ENCODE results near the gene CTNS.

The CTNS gene

DNA sequence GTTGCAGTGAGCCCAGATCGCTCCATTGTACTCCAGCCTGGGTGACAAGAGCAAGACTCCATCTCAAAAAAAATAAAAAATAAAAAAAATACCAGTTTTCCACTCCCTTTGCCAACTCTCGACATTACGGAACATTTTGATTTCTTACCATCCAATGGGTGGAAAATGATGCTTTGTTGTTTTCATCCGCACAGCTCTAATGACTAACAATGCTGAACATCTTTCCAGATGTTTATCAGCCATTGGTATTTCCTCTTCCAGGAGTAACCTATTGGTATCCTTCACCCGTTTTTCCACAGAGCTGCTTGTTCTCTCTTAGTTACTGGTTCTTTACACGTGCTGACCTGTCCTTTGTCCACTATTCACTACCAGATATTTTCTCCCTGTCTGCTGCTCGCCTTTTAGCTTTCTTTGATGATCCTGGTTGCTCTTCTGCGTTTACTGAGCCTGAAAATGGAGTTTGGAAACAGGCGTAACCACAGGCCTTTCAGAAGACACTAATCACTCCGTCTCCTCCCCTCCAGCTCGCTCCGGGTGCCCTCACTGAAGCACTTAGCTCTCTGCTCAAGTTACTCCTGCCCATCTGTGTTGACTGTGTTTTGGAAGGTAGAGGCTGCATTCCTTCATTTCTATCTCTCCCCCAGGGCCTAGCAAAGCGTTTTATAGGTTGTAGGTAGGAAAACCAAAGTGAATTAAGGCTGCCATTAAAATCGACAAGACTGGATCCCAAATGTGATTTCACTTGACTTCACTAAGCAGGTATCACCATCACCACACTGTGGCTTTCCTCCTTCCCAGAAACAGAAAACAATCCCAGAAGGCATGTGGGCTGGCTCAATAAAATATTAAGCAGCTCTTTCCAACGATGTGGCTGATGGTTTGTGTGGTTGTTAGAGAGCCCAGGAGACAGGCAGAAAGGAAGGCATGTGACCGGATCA, 9.5 kb upstream of the CTNS start:
- DNase-seq: no peak

DNA sequence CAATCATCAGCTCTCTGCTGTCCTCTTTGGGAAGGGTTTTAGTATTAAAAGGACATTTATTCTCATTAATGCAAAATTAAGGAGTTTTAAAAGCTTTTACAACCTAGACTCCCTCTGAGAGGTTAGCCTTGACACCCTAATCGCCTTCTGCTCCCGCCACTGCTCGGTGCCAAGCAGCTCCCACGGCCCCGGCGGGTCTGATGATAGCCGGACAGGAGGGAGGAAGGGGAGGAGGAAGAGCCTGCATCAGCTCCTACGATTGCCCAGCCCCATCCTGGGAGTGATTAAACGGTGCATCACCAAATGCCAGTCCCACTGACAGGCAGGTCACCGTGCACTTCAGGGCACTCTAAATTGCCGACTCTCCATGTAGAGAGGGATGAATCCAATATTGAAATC, 8.8 kb upstream of the CTNS start:
- no peak for DNase-seq

- DNase-seq: no peak
These were observed 5.8 kb upstream of the CTNS start for GRCh38 chr17:3630781-3631180.

DNA sequence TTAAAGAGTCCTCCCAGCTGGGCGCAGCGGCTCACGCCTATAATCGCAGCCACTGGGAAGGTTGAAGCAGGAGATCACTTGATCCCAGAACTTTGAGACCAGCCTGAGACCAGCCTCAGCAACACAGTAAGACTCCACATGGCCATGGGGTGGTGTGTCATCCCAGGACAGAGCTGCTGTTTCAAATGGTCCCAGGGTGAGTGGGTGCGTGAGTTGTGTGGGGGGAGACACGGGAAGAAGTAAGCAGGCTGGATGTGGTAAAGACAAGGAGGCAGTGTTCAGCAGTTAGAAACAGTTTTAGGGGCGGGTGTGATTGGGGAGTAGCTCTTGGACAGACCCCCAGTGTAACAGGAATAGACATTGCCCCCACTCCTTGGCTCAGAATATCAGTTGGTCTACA, 4.3 kb upstream of the CTNS start:
- no peak for DNase-seq

- no peak for DNase-seq
These were observed 946 bp upstream of the CTNS start for GRCh38 chr17:3635474-3636153.

DNA sequence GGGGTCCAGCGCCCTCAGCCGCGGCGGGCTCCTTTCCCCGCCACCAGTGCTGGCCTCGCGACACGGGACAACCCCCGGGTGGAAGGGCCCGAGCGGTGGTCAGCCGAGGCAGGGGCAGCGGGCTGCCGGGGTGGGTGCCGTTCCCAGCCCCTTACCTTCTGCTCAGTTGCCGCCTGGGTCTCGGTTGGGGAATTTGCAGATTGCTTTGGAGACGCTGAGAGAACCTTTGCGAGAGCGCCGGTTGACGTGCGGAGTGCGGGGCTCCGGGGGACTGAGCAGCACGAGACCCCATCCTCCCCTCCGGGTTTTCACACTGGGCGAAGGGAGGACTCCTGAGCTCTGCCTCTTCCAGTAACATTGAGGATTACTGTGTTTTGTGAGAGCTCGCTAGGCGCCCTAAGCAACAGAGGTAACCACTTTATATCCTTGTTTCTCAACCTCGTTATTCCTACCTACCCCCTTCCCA, 381 bp downstream of the CTNS start:
- DNase-seq: peak; percentile 43

DNA sequence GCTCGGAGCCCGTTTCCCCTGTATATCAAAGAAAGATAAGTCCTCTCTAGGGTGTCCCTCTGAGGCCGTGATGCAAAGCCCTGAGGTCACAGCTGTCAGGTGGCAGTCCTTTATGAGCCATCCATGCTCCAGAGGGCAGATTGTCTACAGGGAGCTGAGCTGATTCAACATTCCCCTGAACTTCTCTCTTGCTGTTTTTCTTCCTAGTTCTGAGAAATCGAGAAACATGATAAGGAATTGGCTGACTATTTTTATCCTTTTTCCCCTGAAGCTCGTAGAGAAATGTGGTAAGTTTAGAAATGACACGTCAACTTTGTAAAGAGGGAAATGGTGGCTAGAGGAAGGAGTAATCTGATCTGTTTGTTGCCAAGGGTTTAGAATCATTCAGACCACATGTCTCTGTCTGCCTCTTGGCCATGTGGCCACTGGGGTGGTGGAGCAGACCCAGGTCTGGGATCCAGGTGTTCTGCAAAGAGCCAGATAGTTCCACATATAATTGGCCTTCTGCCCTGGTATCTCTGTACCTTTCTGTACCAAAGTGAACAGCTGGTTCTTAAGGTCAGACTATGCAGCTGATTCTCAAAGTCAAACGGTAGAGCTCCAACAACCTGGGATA, 3.5 kb downstream of the CTNS start:
- peak; percentile 72 for DNase-seq

GRCh38 chr17:3641014-3641413, 4.5 kb downstream of the CTNS start:
- no peak for DNase-seq

DNA sequence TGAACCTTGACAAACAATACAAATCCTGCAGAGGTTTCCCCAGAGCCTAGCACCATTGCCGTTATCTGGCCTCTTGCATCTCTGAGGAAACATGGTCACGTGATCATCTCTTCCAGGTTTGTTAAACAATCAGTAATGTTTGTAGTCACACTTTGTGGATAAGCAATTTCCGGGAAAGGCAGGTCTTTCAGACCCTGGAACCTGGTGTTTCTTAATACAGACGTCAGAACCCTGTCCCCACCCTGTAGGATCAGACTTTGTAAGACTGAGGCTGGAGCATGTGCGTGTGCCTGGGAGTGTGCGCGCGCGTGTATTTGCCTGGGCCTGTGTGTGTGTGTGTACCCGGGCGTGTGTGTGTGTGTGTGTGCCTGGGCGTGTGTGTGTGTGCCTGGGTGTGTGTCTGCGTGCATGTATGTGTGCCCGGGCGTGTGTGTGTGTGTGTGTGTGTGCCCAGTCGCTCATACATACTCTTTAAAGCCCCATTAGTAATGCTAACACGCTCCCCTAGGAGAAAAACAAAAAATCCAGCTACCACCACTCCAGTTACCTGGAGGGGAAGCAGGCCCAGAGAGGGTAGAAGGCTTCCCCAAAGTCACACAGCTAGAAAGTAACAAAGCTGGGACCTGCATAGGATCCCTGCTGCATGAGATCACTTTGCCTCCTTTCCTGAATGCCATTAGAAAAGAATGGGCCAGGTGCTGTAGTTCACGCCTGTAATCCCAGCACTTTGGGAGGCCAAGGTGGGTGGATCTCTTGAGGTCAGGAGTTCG, 5.3 kb downstream of the CTNS start:
- no peak for DNase-seq

DNA sequence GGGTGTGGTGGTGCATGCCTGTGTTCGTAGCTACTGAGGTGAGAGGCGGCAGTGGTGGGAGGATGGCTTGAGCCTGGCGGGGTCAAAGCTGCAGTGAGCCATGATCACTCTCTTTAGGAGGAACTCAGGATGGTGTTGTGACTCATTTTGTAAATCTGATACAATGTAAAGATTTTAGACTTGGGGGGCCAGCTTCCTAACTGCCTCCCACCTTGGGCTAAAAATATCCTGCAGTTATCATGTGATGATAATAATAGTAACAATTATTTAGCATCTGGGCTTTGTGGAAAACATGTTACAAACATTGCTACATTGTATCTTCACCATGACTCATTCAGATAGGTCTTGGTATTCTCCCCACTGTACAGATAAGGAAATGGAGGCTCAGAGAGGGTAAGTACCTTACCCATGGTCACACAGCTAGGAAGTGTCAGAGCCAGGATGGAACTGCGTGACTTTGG, 7.4 kb downstream of the CTNS start:
- DNase-seq: peak; percentile 72

GRCh38 chr17:3645310-3645709, 8.8 kb downstream of the CTNS start:
- DNase-seq: no peak

DNA sequence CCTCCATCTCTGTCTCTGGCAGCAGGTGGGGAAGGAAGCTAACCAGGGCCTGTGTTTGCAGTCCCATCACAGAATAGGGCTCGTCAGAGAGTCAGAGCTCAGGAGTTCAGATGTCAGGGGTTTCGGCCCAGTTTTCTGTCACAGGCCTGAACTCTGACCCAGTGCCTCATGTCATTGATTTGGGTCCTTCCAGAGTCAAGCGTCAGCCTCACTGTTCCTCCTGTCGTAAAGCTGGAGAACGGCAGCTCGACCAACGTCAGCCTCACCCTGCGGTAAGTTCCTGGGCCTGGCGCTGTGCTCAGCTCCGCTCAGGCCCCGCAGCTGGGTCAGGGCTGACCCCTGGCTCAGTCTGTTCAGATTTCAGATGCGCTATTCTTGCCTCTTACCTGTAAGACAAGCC, 10.7 kb downstream of the CTNS start:
- DNase-seq: no peak

DNA sequence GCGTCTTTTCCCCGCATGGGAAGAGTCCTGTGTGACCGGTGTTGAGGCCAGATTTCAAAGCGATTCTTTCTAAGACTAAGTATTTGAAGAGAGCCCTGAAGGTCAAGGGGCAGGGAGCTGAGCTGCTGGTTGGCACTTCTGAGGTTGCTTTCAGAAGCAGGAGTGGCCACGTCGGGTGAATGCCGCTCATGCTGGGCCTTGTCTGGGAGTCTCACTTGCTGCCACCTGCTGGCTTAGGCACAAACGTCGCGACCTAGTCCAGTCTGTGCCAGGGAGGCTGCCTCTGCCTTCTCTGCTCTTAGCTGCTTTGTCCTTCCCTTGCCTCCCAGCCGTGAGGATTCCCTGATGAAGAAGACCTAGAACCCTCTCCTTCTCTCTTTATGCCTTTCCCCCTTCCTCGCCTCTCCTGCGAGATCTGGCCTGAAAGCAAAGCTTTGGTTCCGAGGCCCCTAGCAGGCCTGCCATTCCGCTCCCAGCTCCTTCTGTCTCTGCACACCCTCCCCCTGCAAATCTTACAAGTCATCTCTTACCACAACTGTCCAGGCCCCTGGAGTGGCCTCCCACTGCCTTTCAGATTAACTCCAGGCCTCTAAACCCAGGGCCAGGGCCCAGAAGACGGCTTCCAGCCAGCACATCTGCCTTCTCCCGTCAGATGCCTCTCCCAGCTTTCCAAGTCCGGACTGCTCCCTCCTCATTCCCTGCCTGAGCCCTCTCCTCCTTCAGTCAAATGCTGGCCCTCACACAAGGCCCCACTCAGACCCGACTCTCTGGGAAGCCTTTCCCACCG, 11.4 kb downstream of the CTNS start:
- peak; percentile 69 for DNase-seq

DNA sequence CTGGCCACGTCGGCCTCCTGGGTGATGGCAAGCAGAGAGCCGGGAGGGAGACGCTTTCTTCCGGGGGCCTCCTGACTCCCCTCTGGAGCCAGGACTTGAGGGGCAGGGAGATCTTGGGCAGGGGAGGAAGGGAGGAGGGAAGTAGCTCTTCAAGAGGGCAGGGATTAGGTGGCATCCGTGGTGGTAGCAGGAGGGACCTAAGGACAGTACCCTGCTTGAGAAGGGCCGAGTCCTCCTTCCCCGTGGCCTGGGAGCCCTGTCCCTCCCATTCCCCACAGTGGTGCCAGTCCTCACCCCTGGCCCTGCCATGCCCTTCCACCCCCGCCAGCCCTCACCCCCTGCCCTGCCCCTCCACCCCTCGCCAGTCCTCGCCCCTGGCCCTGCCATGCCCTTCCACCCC, 19.2 kb downstream of the CTNS start:
- DNase-seq: no peak

DNA sequence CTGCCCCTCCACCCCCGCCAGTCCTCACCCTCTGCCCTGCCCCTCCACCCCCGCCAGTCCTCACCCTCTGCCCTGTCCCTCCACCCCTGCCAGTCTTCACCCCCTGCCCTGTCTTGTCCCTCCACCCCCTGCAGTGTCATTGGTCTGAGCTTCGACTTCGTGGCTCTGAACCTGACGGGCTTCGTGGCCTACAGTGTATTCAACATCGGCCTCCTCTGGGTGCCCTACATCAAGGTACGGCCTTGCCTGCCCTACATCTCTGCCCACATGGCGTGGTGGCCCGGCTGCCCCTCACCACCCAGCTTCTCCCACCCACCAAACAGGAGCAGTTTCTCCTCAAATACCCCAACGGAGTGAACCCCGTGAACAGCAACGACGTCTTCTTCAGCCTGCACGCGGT, 19.8 kb downstream of the CTNS start:
- no peak for DNase-seq

DNA sequence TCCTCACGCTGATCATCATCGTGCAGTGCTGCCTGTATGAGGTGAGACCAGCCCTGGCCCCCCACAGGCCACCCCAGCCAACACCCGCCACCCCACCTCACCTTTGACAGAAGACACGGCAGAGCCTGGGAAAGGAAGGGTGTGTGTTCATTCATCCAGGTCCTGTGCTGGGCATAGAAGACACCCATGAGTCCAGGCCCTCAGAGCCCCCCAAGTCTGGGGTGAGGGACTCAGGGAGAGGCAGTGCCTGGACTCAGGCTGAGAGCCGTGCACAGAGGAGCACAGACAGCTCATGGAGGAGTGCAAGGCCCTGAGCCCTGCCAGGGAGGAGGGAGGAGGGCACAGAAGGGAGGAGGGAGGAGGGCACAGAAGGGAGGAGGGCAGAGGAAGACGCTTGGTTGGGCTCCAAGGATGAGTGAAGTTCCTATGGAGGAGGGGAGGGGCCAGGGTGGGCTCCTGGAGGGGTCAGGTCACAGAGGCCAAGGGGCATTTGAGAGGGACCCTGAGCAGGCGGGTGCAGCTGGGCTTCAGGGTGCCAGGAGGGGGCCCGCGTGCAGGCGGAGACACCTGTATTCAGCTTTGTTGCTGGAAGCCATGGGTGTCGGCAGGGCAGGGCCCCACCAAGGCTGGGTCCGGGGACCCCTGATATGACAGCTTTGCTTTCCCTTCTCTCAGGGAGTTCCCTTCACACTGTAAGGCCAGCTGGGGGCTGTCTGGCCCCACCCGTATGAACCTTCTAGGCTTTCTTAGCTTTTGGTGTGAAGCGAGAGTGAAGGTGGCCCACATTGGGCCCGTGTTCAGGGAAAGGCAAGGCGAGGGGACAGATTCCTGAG, 20.4 kb downstream of the CTNS start:
- DNase-seq: no peak

- DNase-seq: no peak
These were observed 21.0 kb downstream of the CTNS start for GRCh38 chr17:3657588-3657869.

DNA sequence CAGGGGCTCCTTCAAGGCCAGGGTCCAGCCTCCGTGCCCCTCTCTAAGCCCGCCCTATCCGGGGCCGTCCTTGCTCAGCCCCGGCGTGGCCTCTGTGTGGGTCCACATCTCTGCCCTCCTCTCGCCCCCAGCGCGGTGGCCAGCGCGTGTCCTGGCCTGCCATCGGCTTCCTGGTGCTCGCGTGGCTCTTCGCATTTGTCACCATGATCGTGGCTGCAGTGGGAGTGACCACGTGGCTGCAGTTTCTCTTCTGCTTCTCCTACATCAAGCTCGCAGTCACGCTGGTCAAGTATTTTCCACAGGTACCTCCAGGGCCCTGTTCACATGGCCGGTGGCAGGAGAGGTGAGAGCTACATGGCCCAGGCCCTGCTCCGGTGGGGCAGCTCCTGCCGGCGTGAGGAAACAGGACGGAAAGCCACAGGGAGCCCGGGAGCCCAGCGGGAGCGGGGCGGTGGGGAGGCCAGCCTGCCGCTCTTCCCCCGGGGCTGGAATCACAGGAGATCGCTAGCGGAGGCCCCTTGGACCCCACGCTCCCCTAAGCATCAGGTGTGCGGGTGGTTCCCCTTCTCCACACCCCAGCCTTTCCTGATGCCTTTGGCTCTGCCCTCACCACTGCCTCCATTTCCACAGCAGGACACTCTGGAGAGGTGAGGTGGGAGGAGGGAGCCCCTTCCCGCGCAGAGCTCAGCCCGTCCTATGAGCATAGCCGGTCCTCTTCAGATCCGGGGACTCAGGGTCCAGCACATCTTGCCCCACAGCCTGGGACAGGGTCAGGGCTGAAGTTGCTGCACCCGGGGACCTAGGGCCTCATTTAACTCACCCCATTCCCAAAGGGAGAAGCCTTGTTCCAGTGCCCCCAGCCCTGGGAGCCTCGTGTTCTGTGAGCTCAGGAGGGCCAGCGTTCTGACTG, 21.6 kb downstream of the CTNS start:
- no peak for DNase-seq

DNA sequence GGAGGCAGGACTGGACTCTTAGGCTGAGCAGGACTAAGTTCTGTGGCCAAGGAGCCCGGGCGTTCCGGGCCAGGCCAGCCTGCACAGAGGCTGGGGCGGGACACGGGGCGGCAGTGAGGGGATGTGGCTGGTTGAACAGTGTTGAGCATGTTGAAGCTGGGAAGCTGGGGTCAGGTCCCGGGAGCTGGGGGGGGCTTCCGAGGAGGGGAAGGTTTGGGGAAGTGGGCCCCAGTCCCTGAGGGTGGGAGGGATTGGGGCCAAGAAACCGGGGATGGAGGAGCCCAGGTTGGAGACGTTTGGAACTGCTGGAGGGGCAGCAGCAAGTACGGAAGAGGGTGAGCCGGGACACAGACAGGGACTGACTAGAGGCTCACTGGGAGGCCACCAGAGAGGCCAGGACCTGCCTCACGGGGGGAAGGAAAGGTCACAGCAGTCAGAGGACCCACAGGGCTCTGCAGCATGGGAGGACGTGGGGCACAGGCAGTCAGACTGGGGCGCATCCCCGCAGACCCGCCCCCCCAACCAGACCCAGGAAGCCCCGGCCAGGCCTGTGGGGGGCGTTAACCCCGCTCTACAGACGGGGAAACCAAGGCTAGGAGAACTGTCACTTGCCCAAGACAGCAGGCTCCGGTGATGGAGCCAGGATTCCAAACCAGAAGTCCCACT, 22.4 kb downstream of the CTNS start:
- no peak for DNase-seq
